Natural killer cell (primary cell): ENCODE results near the gene SPIB. TPM values are rescaled to one million over a fixed set of nuclear protein-coding genes. Genes with fewer than 3 reads are reported as not detected.

Source experiments
- ATAC-seq, 3 donors: fragments of 150-1000 bp in 2 of 3; fragments of 200-7000 bp in 1 of 3; cut with Tn5 transposase; 1 replicate in 1 of 3; 2 replicates in 2 of 3; pipeline ENCODE4 v1.10.0; 2021; ENCODE audit warnings: mild to moderate bottlenecking in 2 of 3, moderate library complexity in 2 of 3
- DNase-seq, 2 donors: peaks; one replicate each; pipeline versions ENCODE4 v3.0.0 to v3.0.0-alpha.2; 2013 to 2021; ENCODE audit warnings: mixed read lengths in 1 of 2
- H3K27ac ChIP-seq: one replicate; pipeline ENCODE4 v1.5.1; 2013; ENCODE audit warnings: mild to moderate bottlenecking, low read length
- H3K27me3 ChIP-seq: one replicate; pipeline ENCODE4 v1.6.1; 2013; ENCODE audit warnings: low read length; ENCODE audit not compliant: control insufficient read depth, insufficient read depth
- H3K36me3 ChIP-seq: one replicate; pipeline ENCODE4 v1.6.1; 2013; ENCODE audit warnings: low read length; ENCODE audit not compliant: control insufficient read depth, insufficient read depth
- H3K4me1 ChIP-seq: one replicate; pipeline ENCODE4 v1.6.1; 2013; ENCODE audit warnings: low read length; ENCODE audit not compliant: control insufficient read depth, insufficient read depth
- H3K4me3 ChIP-seq: one replicate; pipeline ENCODE4 v1.5.1; 2013; ENCODE audit warnings: low read length
- H3K9me3 ChIP-seq: one replicate; pipeline ENCODE4 v1.6.1; 2013; ENCODE audit warnings: low read length; ENCODE audit not compliant: control insufficient read depth, insufficient read depth
- H3K27ac Mint-ChIP-seq, 2 donors: one replicate each; pipeline ENCODE4 v1.8.0; 2022; ENCODE audit warnings: mild to moderate bottlenecking in 2 of 2, mixed read lengths in 2 of 2, moderate library complexity in 1 of 2
- H3K27me3 Mint-ChIP-seq, 2 donors: one replicate each; pipeline ENCODE4 v1.8.0; 2022; ENCODE audit warnings: low read depth in 2 of 2, mixed read lengths in 2 of 2
- H3K36me3 Mint-ChIP-seq: one replicate; pipeline ENCODE4 v1.8.0; 2022; ENCODE audit warnings: mixed read lengths
- H3K4me1 Mint-ChIP-seq, 2 donors: one replicate each; pipeline ENCODE4 v1.8.0; 2022; ENCODE audit warnings: mixed read lengths in 2 of 2
- H3K4me3 Mint-ChIP-seq: one replicate; pipeline ENCODE4 v1.8.0; 2022; ENCODE audit warnings: mild to moderate bottlenecking, moderate library complexity, mixed read lengths
- H3K9me3 Mint-ChIP-seq, 2 donors: one replicate each; pipeline ENCODE4 v1.8.0; 2022; ENCODE audit warnings: mixed read lengths in 2 of 2
- WGBS: methylation state at CpG from one replicate; pipeline ENCODE4 v1.1.7; 2013; ENCODE audit warnings: missing lambda C conversion rate; ENCODE audit not compliant: insufficient coverage; 5-methylcytosine and 5-hydroxymethylcytosine counted together
- intact Hi-C: fragments of 100-400 bp; cut with micrococcal nuclease; formaldehyde crosslinking; loops from one replicate; pipeline ENCODE4 v1.14.2; 2022
- total RNA-seq, 4 donors: library from RNA; stranded (reverse); fragments of 120-200 nt in 1 of 4; gene quantifications; one replicate each; pipeline versions ENCODE4 v1.2.3 to v1.2.4, GENCODE V29; 2013 to 2022
- TF ChIP-seq, protein P1 (sequence below): fragments of 200-600 bp; IDR thresholded peaks from one replicate; pipeline ENCODE4 v1.8.0; 2022; ENCODE audit warnings: antibody characterized with exemption

The SPIB gene
- total RNA-seq, 3 donors from 2014 or later (not counting 1 experiment from before 2014, with no cell fraction given), result 0.77 to 2.8 (median 0.78) TPM

DNA sequence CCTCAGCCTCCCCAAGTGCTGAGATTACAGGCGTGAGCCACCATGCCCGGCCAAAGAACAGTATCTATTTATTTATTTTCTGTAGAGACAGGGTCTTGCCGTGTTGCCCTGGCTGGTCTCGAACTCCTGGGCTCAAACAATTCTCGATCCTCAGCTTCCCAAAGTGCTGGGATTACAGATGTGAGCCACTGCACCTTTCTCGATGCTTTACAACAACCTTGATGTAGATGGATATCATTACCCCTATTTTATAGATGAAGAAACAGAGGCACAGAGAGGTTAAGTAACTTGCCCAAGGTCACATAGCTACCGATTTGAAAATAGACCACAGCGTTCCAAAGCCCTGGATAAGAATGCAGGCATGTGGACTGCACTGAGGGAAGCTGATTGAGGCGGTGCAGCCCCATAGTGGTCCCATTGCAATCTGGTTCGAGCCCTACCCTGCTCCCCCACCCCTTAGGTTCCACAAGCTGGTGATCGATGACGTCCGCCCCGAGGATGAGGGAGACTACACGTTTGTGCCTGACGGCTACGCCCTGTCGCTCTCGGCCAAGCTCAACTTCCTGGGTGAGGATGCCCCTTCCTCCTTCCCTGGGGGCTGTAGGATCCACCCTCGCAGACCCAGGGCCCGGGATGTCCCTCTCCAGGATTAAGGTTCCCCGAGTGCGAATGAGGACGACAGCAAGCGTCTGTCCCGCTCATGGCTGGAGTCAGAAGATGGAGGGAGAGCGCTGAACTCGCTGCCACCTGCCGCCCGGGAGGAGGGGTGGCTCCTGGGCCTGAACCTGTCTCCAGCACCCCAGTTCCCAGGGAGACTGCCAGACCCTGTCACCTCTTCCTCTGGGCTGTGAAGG is 31.9 kb downstream of the SPIB start:
- 66% methylated on average over 30 of the region's 30 CpGs for WGBS
- Histone ChIP-seq H3K9me3 (no peaks in the 10 kb centered on the region), H3K36me3 (no peaks in the 10 kb centered on the region), H3K4me3 (no peak overlapping the region), H3K27me3 (no peaks in the 10 kb centered on the region), H3K4me1 (no peaks in the 10 kb centered on the region), H3K27ac (no peak overlapping the region)
- no peak overlapping the region for H3K27ac Mint-ChIP-seq
- no peaks in the 10 kb centered on the region for H3K36me3 Mint-ChIP-seq
- no peak for DNase-seq
- H3K4me3 Mint-ChIP-seq, result no peak overlapping the region
- H3K9me3 Mint-ChIP-seq, result no peaks in the 10 kb centered on the region
- TF ChIP-seq, protein P1, sequence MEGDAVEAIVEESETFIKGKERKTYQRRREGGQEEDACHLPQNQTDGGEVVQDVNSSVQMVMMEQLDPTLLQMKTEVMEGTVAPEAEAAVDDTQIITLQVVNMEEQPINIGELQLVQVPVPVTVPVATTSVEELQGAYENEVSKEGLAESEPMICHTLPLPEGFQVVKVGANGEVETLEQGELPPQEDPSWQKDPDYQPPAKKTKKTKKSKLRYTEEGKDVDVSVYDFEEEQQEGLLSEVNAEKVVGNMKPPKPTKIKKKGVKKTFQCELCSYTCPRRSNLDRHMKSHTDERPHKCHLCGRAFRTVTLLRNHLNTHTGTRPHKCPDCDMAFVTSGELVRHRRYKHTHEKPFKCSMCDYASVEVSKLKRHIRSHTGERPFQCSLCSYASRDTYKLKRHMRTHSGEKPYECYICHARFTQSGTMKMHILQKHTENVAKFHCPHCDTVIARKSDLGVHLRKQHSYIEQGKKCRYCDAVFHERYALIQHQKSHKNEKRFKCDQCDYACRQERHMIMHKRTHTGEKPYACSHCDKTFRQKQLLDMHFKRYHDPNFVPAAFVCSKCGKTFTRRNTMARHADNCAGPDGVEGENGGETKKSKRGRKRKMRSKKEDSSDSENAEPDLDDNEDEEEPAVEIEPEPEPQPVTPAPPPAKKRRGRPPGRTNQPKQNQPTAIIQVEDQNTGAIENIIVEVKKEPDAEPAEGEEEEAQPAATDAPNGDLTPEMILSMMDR, result no peak
- H3K27me3 Mint-ChIP-seq, result no peaks in the 10 kb centered on the region
- ATAC-seq, result no peak
- H3K4me1 Mint-ChIP-seq, result no peaks in the 10 kb centered on the region
- intact Hi-C loops, result no loop called here

DNA sequence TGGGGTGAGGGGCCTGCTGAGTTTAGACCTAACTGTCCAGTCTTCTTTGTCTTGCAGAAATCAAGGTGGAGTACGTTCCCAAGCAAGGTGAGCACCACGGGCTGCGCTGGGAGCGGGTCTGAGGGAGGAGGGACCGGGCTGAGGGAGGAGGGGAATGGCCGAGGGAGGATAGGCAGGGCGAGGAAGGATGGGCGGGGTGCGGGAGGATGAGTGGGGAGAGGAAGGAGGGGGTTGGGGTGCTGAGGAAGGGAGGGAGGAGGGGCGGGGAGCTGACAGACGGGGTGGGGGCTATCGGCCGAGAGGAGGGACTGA is 32.4 kb downstream of the SPIB start:
- Mint-ChIP-seq H3K4me1 (no peaks in the 10 kb centered on the region), H3K4me3 (no peak overlapping the region), H3K27ac (no peak overlapping the region), H3K9me3 (no peaks in the 10 kb centered on the region), H3K27me3 (peaks cover 0 to 1% of the 10 kb centered on the region in 2 donors), H3K36me3 (no peaks in the 10 kb centered on the region)
- no peaks in the 10 kb centered on the region for H3K36me3 ChIP-seq
- intact Hi-C loops, result no loop called here
- no peaks in the 10 kb centered on the region for H3K27me3 ChIP-seq
- ATAC-seq (no peak), DNase-seq (no peak)
- no peak overlapping the region for H3K27ac ChIP-seq
- TF ChIP-seq, protein P1, result no peak
- no peaks in the 10 kb centered on the region for H3K4me1 ChIP-seq
- no peaks in the 10 kb centered on the region for H3K9me3 ChIP-seq
- H3K4me3 ChIP-seq, result no peak overlapping the region
- 59% methylated on average over 13 of the region's 13 CpGs for WGBS

DNA sequence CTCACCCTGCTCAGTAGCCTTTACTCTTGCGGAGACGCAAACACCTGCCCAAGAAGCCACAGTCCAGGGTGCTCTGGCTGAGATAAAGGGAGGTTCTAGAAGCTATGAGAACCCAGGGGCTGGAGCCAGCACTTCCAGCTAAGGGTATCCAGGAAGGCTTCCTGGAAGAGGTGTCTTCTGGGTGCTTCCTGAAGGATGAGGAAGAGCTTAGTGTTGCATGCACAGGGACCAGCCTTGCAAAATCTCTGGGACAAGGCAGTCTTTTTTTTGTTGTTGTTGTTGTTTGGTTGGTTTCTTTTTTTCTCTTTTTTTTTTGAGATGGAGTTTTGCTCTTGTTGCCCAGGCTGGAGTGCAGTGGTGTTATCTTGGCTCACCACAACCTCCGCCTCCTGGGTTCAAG is 34.5 kb downstream of the SPIB start:
- H3K36me3 Mint-ChIP-seq, result no peaks in the 10 kb centered on the region
- no peak overlapping the region for H3K27ac Mint-ChIP-seq
- Histone ChIP-seq H3K27me3 (no peaks in the 10 kb centered on the region), H3K27ac (no peak overlapping the region), H3K36me3 (no peaks in the 10 kb centered on the region), H3K4me1 (no peaks in the 10 kb centered on the region), H3K4me3 (no peak overlapping the region), H3K9me3 (no peaks in the 10 kb centered on the region)
- WGBS, result 95% methylated on average over 2 of the region's 3 CpGs
- intact Hi-C loops, result no loop called here
- H3K4me3 Mint-ChIP-seq, result no peak overlapping the region
- ATAC-seq (no peak), DNase-seq (no peak)
- no peaks in the 10 kb centered on the region for H3K9me3 Mint-ChIP-seq
- H3K4me1 Mint-ChIP-seq, result no peaks in the 10 kb centered on the region
- TF ChIP-seq, protein P1, result no peak
- H3K27me3 Mint-ChIP-seq, result peaks cover 0 to 7% of the 10 kb centered on the region in 2 donors

DNA sequence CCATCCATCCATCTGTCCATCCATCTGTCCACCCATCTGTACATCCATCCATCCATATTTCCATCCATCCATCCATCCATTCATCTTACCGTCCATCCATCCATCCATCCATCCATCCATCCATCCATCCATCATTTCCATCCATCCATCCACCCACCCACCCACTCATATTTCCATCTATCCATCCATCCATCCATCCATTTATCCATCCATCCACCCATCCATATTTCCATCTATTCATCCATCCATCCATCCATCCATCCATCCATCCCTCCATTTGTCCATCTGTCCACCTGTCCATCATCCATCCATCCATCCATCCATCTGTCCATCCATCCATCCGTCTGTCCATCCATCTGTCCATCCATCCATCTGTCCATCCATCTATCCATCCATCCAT is 37.3 kb downstream of the SPIB start:
- DNase-seq (no peak), ATAC-seq (no peak)
- no peaks in the 10 kb centered on the region for H3K9me3 Mint-ChIP-seq
- Histone ChIP-seq H3K27me3 (no peaks in the 10 kb centered on the region), H3K27ac (no peak overlapping the region), H3K9me3 (no peaks in the 10 kb centered on the region), H3K4me1 (peaks cover 7% of the 10 kb centered on the region), H3K4me3 (no peak overlapping the region), H3K36me3 (no peaks in the 10 kb centered on the region)
- H3K4me1 Mint-ChIP-seq, result no peaks in the 10 kb centered on the region
- no peak overlapping the region for H3K27ac Mint-ChIP-seq
- WGBS, result 90% methylated on average over 2 of the region's 2 CpGs
- H3K36me3 Mint-ChIP-seq, result no peaks in the 10 kb centered on the region
- H3K27me3 Mint-ChIP-seq, result peaks cover 0 to 10% of the 10 kb centered on the region in 2 donors
- TF ChIP-seq, protein P1, result no peak
- no peak overlapping the region for H3K4me3 Mint-ChIP-seq
- intact Hi-C loops, result no loop called here
